ENCODE results near the gene ZNF385B.
A peak's percentile ranks its signal among the peaks of the same experiment; 100 is the strongest.

ZNF385B gene

DNA sequence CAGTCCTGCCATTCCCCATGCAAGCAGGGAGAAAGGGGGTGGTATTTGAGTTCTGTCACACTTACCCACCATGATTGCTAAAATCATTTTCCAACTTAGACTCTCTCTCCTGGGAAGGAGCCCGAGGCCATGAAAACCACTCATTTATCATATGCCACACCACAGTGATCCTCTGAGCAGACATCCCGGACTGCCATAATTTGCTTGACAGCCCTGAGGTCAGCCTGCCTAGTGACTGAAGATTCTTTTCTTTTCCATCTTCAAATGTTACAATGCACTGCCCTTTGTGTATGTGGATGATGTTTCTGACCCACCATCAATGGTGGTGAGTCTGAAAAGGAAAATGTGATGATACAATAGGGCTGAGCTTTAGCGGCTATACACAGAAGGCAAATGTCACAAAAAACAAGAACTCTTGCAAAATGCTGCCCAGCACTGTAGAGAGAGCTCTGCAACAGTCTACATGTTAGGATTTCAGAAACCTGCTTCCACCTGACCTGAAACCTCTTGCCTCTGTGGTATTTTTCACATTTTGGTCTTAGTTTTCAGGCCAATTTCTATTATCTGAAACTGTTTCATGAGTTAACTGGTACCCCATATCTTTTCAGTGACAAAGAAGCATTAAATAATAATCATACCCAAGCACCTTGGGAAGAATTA lies 272.8 kb downstream of the ZNF385B start:
- no peak overlapping the region for H3K27ac ChIP-seq
- TF ChIP-seq, protein P1, sequence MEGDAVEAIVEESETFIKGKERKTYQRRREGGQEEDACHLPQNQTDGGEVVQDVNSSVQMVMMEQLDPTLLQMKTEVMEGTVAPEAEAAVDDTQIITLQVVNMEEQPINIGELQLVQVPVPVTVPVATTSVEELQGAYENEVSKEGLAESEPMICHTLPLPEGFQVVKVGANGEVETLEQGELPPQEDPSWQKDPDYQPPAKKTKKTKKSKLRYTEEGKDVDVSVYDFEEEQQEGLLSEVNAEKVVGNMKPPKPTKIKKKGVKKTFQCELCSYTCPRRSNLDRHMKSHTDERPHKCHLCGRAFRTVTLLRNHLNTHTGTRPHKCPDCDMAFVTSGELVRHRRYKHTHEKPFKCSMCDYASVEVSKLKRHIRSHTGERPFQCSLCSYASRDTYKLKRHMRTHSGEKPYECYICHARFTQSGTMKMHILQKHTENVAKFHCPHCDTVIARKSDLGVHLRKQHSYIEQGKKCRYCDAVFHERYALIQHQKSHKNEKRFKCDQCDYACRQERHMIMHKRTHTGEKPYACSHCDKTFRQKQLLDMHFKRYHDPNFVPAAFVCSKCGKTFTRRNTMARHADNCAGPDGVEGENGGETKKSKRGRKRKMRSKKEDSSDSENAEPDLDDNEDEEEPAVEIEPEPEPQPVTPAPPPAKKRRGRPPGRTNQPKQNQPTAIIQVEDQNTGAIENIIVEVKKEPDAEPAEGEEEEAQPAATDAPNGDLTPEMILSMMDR (conservative IDR thresholded peaks at IDR 0.05): no peak

DNA sequence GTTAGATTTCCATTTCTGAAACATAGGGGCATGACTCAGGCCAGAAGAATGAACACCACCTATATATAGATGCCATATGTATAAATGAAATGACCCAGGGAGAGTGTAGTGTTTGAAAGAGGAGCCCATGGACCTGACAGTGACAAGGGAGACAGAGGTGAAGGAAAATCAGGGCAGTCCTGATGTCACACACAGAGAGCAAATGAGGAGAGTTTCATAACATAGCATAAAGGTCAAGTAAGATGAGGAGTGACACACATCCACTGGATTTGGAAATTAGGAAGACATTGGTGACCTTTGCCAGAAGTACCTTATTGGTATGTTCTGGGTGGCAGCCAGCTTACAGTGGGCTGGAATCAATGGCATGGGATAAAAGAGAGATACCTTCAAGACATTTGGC lies 276.7 kb downstream of the ZNF385B start:
- H3K27ac ChIP-seq: no peak overlapping the region

DNA sequence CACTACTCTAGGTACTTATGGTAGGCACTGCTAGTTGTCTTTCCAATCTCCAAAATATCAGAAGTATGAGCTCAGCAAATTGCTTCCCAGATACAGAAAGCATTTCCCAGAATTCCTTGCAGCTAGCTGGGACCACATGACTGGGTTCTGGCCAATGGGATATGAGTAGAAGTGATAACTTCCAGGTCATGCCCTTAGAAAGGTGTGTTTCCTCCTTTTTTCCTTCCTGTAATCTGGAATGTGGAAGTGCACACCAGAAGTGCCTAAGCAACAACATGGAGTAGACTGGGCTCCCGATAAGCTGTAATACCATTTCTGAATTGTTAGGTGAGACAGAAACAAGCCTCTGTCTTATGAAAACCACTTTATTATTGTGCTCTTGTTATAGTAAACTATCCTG lies 279.8 kb downstream of the ZNF385B start:
- peak overlapping the region; percentile 99 for H3K27ac ChIP-seq
- TF ChIP-seq, protein P1 (conservative IDR thresholded peaks at IDR 0.05): no peak

More for the DNA sequence above, 276.7 kb downstream of the ZNF385B start:
- TF ChIP-seq, protein P1 (conservative IDR thresholded peaks at IDR 0.05): no peak

DNA sequence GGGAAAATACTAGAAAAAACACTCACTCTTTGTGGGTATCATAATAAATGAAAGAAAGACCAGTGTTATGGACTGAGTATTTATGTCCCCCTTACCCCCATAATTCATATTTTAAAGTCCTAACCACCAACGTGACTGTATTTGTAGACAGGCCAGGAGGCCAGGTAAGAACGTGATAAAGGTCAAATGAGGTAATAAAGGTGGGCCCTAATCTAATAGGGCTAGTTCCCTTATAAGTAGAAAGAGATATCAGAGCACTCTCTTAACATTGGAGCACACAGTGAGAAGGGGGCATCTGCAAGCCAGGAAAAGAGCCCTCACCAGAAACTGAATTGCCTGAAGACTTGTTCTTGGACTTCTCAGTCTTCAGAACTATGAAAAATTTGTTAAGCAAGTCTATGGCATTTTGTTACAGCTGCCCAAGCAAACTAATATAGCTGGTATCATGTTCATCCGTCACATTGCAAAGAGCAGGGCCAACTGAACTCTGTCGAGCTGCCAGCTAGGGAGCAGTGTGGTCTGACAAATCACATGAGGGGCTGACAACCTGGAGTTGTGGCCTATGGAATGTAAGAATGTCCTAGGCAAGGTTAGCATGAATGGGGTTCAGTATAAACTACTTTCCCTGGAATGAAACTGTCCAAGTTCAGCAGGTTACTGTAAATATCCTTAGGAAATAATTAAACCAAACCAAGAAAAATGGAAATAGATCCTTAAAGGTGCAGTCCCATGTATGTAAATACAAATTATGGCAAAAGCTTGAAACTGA lies 280.9 kb downstream of the ZNF385B start:
- peak overlapping the region; percentile 99 for H3K27ac ChIP-seq
- TF ChIP-seq, protein P1 (conservative IDR thresholded peaks at IDR 0.05): no peak

DNA sequence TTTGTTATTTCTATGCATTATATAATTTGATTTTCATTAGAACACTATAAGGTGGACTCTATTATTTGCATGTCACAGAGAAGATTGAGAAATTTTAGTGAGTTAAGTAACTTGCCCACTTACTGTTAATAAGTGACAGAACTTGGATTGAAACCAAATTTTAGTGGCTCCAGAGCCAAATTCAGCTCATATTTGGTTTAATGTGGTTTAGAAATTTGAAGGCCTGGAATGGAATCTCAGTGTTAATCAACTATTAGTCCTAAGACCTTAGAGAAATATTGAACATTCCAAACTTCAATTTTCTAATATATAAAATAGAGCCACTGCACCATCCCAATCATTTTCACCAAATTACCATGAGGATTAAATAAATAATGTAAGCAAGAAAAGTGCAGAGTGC lies 281.6 kb downstream of the ZNF385B start:
- TF ChIP-seq, protein P1 (conservative IDR thresholded peaks at IDR 0.05): no peak
- H3K27ac ChIP-seq: peak overlapping the region; percentile 99

DNA sequence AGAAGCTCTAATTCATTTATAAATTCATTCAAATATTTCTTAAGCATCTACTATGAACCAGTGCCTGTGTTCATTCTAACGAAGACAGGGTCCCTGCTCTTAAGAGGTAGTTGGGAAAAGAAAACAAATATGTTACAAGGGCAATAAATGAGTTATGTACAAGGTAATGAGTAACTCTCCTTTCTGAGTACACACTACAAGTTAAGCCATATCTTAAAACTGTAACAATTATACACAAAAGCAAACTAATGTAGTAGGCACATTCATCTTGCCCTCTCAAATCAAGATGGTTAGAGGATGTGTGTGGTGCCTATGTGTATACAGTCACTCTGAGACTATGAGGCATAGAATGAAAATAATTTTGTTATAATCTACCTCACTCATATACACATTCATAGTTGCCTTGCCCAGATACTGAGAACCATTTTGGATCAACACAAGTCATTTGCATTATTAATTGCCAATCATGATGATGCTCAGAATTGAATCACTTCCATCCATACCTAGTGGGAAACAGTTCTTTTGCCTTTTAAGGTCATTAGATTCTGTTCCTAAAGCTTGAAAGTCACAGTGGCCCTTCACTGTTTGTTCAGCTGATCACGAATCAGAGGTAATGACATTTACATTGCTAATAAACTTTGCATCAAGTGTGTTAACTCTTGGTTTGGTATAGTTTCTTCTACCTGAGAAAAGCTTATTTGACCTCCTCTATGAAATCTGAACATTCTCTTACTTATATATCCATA lies 283.1 kb downstream of the ZNF385B start:
- TF ChIP-seq, protein P1 (conservative IDR thresholded peaks at IDR 0.05): no peak

DNA sequence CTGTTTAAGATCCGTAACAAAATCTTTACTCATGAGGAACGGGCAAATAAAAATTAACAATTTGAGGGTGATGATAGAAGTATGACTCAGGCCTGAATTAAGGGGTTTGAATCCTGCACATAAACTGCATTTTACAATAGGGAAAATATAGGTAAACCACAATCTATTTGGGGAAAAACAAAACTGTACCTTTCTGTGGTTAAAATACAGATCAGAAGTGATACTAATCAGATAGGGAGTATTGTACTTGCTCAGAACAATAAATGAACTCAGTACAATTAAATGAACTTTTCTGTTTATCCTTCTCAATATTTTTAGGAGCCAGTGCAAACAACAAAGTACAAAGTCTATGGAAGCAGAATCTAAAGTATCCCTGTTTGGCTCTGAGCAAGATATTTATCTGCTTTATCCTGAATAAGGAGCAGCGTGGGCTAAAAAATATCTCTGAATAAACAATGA lies 287.3 kb downstream of the ZNF385B start:
- H3K27ac ChIP-seq: peak overlapping the region; percentile 99
- TF ChIP-seq, protein P1 (conservative IDR thresholded peaks at IDR 0.05): no peak

More for the DNA sequence above, 283.1 kb downstream of the ZNF385B start:
- peak overlapping the region; percentile 99 for H3K27ac ChIP-seq

All from VCaP (cell line).